Fibroblast of pulmonary artery (primary cell): ENCODE data around the gene AIMP1.
A peak's percentile ranks its signal among the peaks of the same experiment; 100 is the strongest.

Experiments used
- DNase-seq: peaks from one replicate; pipeline ENCODE4 v3.0.0-alpha.2; 2010; ENCODE audit warnings: low read depth
- H3K4me3 ChIP-seq: replicated peaks from 2 replicates; pipeline ENCODE4 v1.5.1; 2011; ENCODE audit warnings: low read depth, mild to moderate bottlenecking, control low read depth, low read length, moderate library complexity
- CTCF ChIP-seq: IDR thresholded peaks from 2 replicates; pipeline ENCODE4 v1.5.1; 2011; ENCODE audit warnings: mild to moderate bottlenecking, control low read depth, low read length, inconsistent platforms; ENCODE audit errors: missing control alignments

AIMP1 gene

GRCh38 chr4:106305435-106306055, 10.8 kb upstream of the AIMP1 start:
- no peak for TF ChIP-seq CTCF
- DNase-seq, result no peak
- no peak overlapping the region for H3K4me3 ChIP-seq

- H3K4me3 ChIP-seq, result no peak overlapping the region
- no peak for TF ChIP-seq CTCF
- DNase-seq, result no peak
These were observed 9.8 kb upstream of the AIMP1 start for GRCh38 chr4:106306561-106306960.

- peak; percentile 7 for DNase-seq
- no peak overlapping the region for H3K4me3 ChIP-seq
- TF ChIP-seq CTCF, result no peak
These were observed 4.0 kb upstream of the AIMP1 start for GRCh38 chr4:106312377-106312776.

- no peak overlapping the region for H3K4me3 ChIP-seq
- no peak for TF ChIP-seq CTCF
These were observed 3.3 kb upstream of the AIMP1 start for GRCh38 chr4:106312997-106313522.

GRCh38 chr4:106314960-106315359, 1.4 kb upstream of the AIMP1 start:
- TF ChIP-seq CTCF, result no peak
- no peak for DNase-seq
- H3K4me3 ChIP-seq, result peak overlapping the region; percentile 73

More at GRCh38 chr4:106312997-106313522, 3.3 kb upstream of the AIMP1 start:
- DNase-seq, result no peak

- peak overlapping the region; percentile 73 for H3K4me3 ChIP-seq
- peak; percentile 18 for DNase-seq
- no peak for TF ChIP-seq CTCF
These were observed 828 bp upstream of the AIMP1 start for GRCh38 chr4:106315476-106315967.
